Neural cell (in vitro differentiated cells): ENCODE data around the gene IRF4.

ENCODE experiments used
- EP300 ChIP-seq: fragments of 450-650 bp; conservative IDR thresholded peaks from 2 replicates; pipeline ENCODE4 v1.6.1; 2014; ENCODE audit warnings: antibody characterized with exemption, mild to moderate bottlenecking, moderate library complexity; ENCODE audit not compliant: poor library complexity, severe bottlenecking
- EZH2 ChIP-seq: fragments of 200-600, 300-800 bp; shearing (Covaris generic), sonication (generic); IDR thresholded peaks from 2 replicates; pipeline ENCODE4 v1.6.1; 2014; ENCODE audit warnings: antibody characterized with exemption, low read length, borderline replicate concordance, mild to moderate bottlenecking; ENCODE audit not compliant: insufficient read depth, poor library complexity, severe bottlenecking
- POLR2AphosphoS5 ChIP-seq: IDR thresholded peaks from 2 replicates; pipeline ENCODE4 v1.6.1; 2012
- SMC3 ChIP-seq: fragments of 450-650 bp; conservative IDR thresholded peaks from 2 replicates; pipeline ENCODE4 v1.6.1; 2014; ENCODE audit warnings: antibody characterized with exemption, mild to moderate bottlenecking, moderate library complexity; ENCODE audit not compliant: poor library complexity
- TF ChIP-seq, protein P1 (sequence below): fragments of 450-650 bp; IDR thresholded peaks from 2 replicates; pipeline ENCODE4 v1.5.1; 2014; ENCODE audit warnings: antibody characterized with exemption, mild to moderate bottlenecking, moderate library complexity; ENCODE audit not compliant: poor library complexity, severe bottlenecking
- TF ChIP-seq, protein P2 (sequence below): IDR thresholded peaks from 2 replicates; pipeline ENCODE4 v1.6.1; 2012; ENCODE audit warnings: borderline replicate concordance

DNA sequence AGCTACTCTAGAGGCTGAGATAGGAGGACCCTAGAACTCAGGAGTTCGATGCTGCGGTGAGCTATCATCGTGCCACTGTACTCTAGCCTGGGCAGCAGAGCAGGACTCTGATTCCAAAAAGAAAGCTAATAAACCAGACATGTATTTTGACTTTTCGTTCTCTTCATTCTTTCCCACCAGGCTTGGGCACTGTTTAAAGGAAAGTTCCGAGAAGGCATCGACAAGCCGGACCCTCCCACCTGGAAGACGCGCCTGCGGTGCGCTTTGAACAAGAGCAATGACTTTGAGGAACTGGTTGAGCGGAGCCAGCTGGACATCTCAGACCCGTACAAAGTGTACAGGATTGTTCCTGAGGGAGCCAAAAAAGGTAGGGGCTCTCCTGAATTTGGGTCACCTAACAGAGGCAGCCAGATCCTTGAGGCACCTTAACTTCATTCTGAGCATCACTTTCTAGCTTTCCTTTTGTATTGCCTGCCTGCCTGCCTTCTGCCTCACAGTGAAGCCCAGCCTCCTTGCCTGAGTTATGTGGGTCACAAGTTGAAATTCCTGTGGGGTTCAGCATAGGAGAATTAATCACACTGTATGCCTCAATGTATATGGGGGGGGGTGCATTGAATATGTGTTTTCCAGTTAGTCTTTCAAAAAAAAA, 3.2 kb downstream of the IRF4 start:
- TF ChIP-seq SMC3 (no peak), POLR2AphosphoS5 (no peak), EP300 (no peak), EZH2 (no peak)
- TF ChIP-seq, protein P1, sequence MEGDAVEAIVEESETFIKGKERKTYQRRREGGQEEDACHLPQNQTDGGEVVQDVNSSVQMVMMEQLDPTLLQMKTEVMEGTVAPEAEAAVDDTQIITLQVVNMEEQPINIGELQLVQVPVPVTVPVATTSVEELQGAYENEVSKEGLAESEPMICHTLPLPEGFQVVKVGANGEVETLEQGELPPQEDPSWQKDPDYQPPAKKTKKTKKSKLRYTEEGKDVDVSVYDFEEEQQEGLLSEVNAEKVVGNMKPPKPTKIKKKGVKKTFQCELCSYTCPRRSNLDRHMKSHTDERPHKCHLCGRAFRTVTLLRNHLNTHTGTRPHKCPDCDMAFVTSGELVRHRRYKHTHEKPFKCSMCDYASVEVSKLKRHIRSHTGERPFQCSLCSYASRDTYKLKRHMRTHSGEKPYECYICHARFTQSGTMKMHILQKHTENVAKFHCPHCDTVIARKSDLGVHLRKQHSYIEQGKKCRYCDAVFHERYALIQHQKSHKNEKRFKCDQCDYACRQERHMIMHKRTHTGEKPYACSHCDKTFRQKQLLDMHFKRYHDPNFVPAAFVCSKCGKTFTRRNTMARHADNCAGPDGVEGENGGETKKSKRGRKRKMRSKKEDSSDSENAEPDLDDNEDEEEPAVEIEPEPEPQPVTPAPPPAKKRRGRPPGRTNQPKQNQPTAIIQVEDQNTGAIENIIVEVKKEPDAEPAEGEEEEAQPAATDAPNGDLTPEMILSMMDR, result no peak
- TF ChIP-seq, protein P2, sequence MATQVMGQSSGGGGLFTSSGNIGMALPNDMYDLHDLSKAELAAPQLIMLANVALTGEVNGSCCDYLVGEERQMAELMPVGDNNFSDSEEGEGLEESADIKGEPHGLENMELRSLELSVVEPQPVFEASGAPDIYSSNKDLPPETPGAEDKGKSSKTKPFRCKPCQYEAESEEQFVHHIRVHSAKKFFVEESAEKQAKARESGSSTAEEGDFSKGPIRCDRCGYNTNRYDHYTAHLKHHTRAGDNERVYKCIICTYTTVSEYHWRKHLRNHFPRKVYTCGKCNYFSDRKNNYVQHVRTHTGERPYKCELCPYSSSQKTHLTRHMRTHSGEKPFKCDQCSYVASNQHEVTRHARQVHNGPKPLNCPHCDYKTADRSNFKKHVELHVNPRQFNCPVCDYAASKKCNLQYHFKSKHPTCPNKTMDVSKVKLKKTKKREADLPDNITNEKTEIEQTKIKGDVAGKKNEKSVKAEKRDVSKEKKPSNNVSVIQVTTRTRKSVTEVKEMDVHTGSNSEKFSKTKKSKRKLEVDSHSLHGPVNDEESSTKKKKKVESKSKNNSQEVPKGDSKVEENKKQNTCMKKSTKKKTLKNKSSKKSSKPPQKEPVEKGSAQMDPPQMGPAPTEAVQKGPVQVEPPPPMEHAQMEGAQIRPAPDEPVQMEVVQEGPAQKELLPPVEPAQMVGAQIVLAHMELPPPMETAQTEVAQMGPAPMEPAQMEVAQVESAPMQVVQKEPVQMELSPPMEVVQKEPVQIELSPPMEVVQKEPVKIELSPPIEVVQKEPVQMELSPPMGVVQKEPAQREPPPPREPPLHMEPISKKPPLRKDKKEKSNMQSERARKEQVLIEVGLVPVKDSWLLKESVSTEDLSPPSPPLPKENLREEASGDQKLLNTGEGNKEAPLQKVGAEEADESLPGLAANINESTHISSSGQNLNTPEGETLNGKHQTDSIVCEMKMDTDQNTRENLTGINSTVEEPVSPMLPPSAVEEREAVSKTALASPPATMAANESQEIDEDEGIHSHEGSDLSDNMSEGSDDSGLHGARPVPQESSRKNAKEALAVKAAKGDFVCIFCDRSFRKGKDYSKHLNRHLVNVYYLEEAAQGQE, result no peak
